ENCODE results near the gene DNAJB13. TPM values are rescaled to one million over a fixed set of nuclear protein-coding genes. Genes with fewer than 3 reads are reported as not detected.
"Not testable (repeated sequence)": the region's sequence is repeated elsewhere in the genome, so short reads cannot be mapped to it uniquely, and the experiment has no call there.

The DNAJB13 gene
- total RNA-seq, 1 donor from 2014 or later, result 0.60 TPM

GRCh38 chr11:73932781-73933180 lies 18.0 kb upstream of the DNAJB13 start:
- TF ChIP-seq CTCF (IDR thresholded peaks at IDR 0.05; ENCODE audit: unreplicated experiment), result no peak
- no peak overlapping the region for H3K4me3 Mint-ChIP-seq
- DNase-seq (ENCODE audit: low spot score in 2 of 2, unreplicated experiment in 2 of 2), result no peak
- H3K36me3 Mint-ChIP-seq, result peaks cover 33% of the 10 kb centered on the region
- H3K9me3 Mint-ChIP-seq, result no peaks in the 10 kb centered on the region
- H3K27ac Mint-ChIP-seq, result no peak overlapping the region
- H3K27me3 Mint-ChIP-seq (ENCODE audit: low read depth), result no peaks in the 10 kb centered on the region
- H3K4me1 Mint-ChIP-seq, result no peaks in the 10 kb centered on the region

GRCh38 chr11:73936047-73936446 lies 14.8 kb upstream of the DNAJB13 start:
- not testable (repeated sequence) for H3K4me1 Mint-ChIP-seq; H3K4me3 Mint-ChIP-seq; DNase-seq (ENCODE audit: low spot score in 2 of 2, unreplicated experiment in 2 of 2); H3K27ac Mint-ChIP-seq; H3K27me3 Mint-ChIP-seq (ENCODE audit: low read depth)
- Mint-ChIP-seq H3K9me3 (peaks cover 23% of the 10 kb centered on the region), H3K36me3 (peaks cover 39% of the 10 kb centered on the region)

- H3K27ac Mint-ChIP-seq, result no peak overlapping the region
- peaks cover 36% of the 10 kb centered on the region for H3K9me3 Mint-ChIP-seq
These were observed 11.7 kb upstream of the DNAJB13 start for GRCh38 chr11:73939096-73939495.

GRCh38 chr11:73940801-73941570 lies 9.8 kb upstream of the DNAJB13 start:
- Mint-ChIP-seq H3K9me3 (peaks cover 40% of the 10 kb centered on the region), H3K27ac (no peak overlapping the region), H3K4me1 (no peaks in the 10 kb centered on the region), H3K36me3 (peaks cover 29% of the 10 kb centered on the region), H3K4me3 (no peak overlapping the region), H3K27me3 (ENCODE audit: low read depth) (no peaks in the 10 kb centered on the region)
- no peak for TF ChIP-seq CTCF (IDR thresholded peaks at IDR 0.05; ENCODE audit: unreplicated experiment)
- no peak for DNase-seq (ENCODE audit: low spot score in 2 of 2, unreplicated experiment in 2 of 2)

More at GRCh38 chr11:73939096-73939495, 11.7 kb upstream of the DNAJB13 start:
- no peak for TF ChIP-seq CTCF (IDR thresholded peaks at IDR 0.05; ENCODE audit: unreplicated experiment)
- Mint-ChIP-seq H3K4me3 (no peak overlapping the region), H3K27me3 (ENCODE audit: low read depth) (no peaks in the 10 kb centered on the region), H3K4me1 (no peaks in the 10 kb centered on the region), H3K36me3 (peaks cover 36% of the 10 kb centered on the region)
- no peak for DNase-seq (ENCODE audit: low spot score in 2 of 2, unreplicated experiment in 2 of 2)

GRCh38 chr11:73942010-73942409 lies 8.8 kb upstream of the DNAJB13 start:
- Mint-ChIP-seq H3K36me3 (peaks cover 37% of the 10 kb centered on the region), H3K27me3 (ENCODE audit: low read depth) (no peaks in the 10 kb centered on the region), H3K4me3 (no peak overlapping the region), H3K9me3 (peaks cover 49% of the 10 kb centered on the region), H3K4me1 (no peaks in the 10 kb centered on the region), H3K27ac (no peak overlapping the region)
- no peak for DNase-seq (ENCODE audit: low spot score in 2 of 2, unreplicated experiment in 2 of 2)
- TF ChIP-seq CTCF (IDR thresholded peaks at IDR 0.05; ENCODE audit: unreplicated experiment), result no peak

- no peak overlapping the region for H3K27ac Mint-ChIP-seq
- H3K9me3 Mint-ChIP-seq, result peaks cover 48% of the 10 kb centered on the region
- no peak for TF ChIP-seq CTCF (IDR thresholded peaks at IDR 0.05; ENCODE audit: unreplicated experiment)
These were observed 6.7 kb upstream of the DNAJB13 start for GRCh38 chr11:73944085-73944484.

More at GRCh38 chr11:73944085-73944484, 6.7 kb upstream of the DNAJB13 start:
- Mint-ChIP-seq H3K4me3 (no peak overlapping the region), H3K36me3 (peaks cover 35% of the 10 kb centered on the region), H3K27me3 (ENCODE audit: low read depth) (no peaks in the 10 kb centered on the region), H3K4me1 (no peaks in the 10 kb centered on the region)
- no peak for DNase-seq (ENCODE audit: low spot score in 2 of 2, unreplicated experiment in 2 of 2)

All from mesothelial cell of epicardium (in vitro differentiated cells).